OCI-LY7 (cell line): ENCODE measurements around the gene MUSK. TPM values are rescaled to one million over a fixed set of nuclear protein-coding genes. Genes with fewer than 3 reads are reported as not detected.

Experiments used
- BruUV-seq: library from RNA; stranded (reverse); fragments of 400-500 nt; replicated peaks from 2 replicates; lab custom pipeline; 2021; lab: Mats Ljungman, UMichigan
- CTCF ChIA-PET: fragments of 300-600 bp; sonication (Branson Sonifier 250); formaldehyde crosslinking; loops from one replicate; lab custom pipeline; 2022; ENCODE audit warnings: antibody characterized with exemption; ENCODE audit not compliant: unreplicated experiment; lab: Charles Lee
- POLR2A ChIA-PET: fragments of 300-600 bp; sonication (Branson Sonifier 250); formaldehyde crosslinking; loops from one replicate; lab custom pipeline; 2022; ENCODE audit warnings: antibody characterized with exemption; lab: Charles Lee
- DNase-seq: peaks from one replicate; pipeline ENCODE4 v3.0.0-alpha.2; 2015; ENCODE audit warnings: low spot score
- H2AFZ ChIP-seq: fragments of 200-600 bp; sonication (generic), shearing (Covaris generic); 2 replicates; pipeline ENCODE4 v1.6.1; 2014; ENCODE audit warnings: mild to moderate bottlenecking, antibody characterized with exemption, low read length, moderate library complexity
- H3K27ac ChIP-seq: fragments of 200-600 bp; sonication (generic); 2 replicates; pipeline ENCODE4 v1.5.1; 2014; ENCODE audit warnings: mixed run types, low read depth, mild to moderate bottlenecking, moderate library complexity, low read length, inconsistent platforms; ENCODE audit not compliant: poor library complexity, severe bottlenecking
- H3K36me3 ChIP-seq: fragments of 200-600 bp; sonication (generic); 2 replicates; pipeline ENCODE4 v1.6.1; 2014; ENCODE audit warnings: mild to moderate bottlenecking, antibody characterized with exemption, low read length, moderate library complexity, mixed read lengths; ENCODE audit not compliant: insufficient read depth
- H3K4me1 ChIP-seq: fragments of 200-600 bp; sonication (generic); 2 replicates; pipeline ENCODE4 v1.5.1; 2014; ENCODE audit warnings: mild to moderate bottlenecking, low read length; ENCODE audit not compliant: insufficient read depth, poor library complexity, severe bottlenecking
- H3K4me2 ChIP-seq: fragments of 200-600 bp; sonication (generic); 2 replicates; pipeline ENCODE4 v1.6.1; 2014; ENCODE audit warnings: mild to moderate bottlenecking, low read length
- H3K4me3 ChIP-seq: fragments of 200-600 bp; sonication (generic); 2 replicates; pipeline ENCODE4 v1.5.1; 2014; ENCODE audit warnings: mild to moderate bottlenecking, low read depth, low read length; ENCODE audit not compliant: poor library complexity, severe bottlenecking
- H3K79me2 ChIP-seq: fragments of 200-600 bp; sonication (generic); 2 replicates; pipeline ENCODE4 v1.6.1; 2016; ENCODE audit warnings: low read depth, mild to moderate bottlenecking, low read length, moderate library complexity, mixed read lengths; ENCODE audit not compliant: insufficient read depth
- H3K9me2 ChIP-seq: fragments of 200-600 bp; sonication (generic); 2 replicates; pipeline ENCODE4 v1.6.1; 2016; ENCODE audit warnings: mild to moderate bottlenecking, low read length, mixed read lengths; ENCODE audit not compliant: insufficient read depth
- H3K9me3 ChIP-seq: fragments of 200-600 bp; sonication (generic); 2 replicates; pipeline ENCODE4 v1.6.1; 2014; ENCODE audit warnings: mild to moderate bottlenecking, mixed run types, low read length, mixed read lengths
- H4K20me1 ChIP-seq: fragments of 200-600 bp; sonication (generic); 2 replicates; pipeline ENCODE4 v1.6.1; 2014; ENCODE audit warnings: mild to moderate bottlenecking, antibody characterized with exemption, low read length, moderate library complexity, mixed read lengths; ENCODE audit not compliant: insufficient read depth
- EZH2phosphoT487 ChIP-seq: fragments of 200-600 bp; sonication (generic); IDR thresholded peaks from 2 replicates; pipeline ENCODE4 v1.6.1; 2018; ENCODE audit warnings: low read depth, borderline replicate concordance, mild to moderate bottlenecking, mixed run types, antibody characterized with exemption, low read length, moderate library complexity, mixed read lengths
- intact Hi-C: fragments of 100-400 bp; cut with micrococcal nuclease; formaldehyde crosslinking; loops from one replicate; pipeline ENCODE4 v1.10.0; 2022; ENCODE audit not compliant: unreplicated experiment
- small RNA-seq: library from RNA; depleted of rRNA; stranded (forward); fragments of <200 nt; gene quantifications from one replicate; pipeline ENCODE3, GENCODE V24; 2014
- total RNA-seq, 2 experiments: library from RNA; depleted of rRNA in 1 of 2; stranded (reverse); fragments of >200 nt in 1 of 2; shearing (Covaris generic) in 1 of 2; gene quantifications; 2 replicates each; pipeline ENCODE4 v1.2.3, GENCODE V29; 2014 to 2022
- TF ChIP-seq, protein P1 (sequence below): fragments of 200-600 bp; sonication (generic); conservative IDR thresholded peaks from 2 replicates; pipeline ENCODE4 v1.5.1; 2014; ENCODE audit warnings: mild to moderate bottlenecking, antibody characterized with exemption, low read length, moderate library complexity, mixed read lengths

The MUSK gene
- total RNA-seq, 2 experiments from 2014 or later, result not detected

DNA sequence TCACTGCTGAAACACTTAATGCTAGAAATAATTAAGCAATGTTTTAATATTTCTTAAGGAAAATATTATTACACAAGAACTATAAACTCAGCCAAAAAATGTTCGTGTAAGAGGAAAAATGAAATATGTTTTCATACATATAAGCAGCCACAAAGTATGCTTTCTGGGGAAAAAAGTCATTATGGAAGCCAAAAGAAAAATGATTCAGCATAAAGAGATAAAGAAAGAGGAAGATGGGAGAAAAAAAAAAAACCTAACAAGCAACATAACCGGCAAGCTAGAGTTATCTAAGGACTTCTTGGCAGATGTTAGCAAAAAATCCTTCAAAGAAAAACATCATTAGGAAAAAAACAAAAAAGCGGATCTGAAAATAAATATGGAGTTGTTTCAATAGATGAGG lies 179.1 kb downstream of the MUSK start:
- no peak for DNase-seq
- no peak overlapping the region for H2AFZ ChIP-seq

DNA sequence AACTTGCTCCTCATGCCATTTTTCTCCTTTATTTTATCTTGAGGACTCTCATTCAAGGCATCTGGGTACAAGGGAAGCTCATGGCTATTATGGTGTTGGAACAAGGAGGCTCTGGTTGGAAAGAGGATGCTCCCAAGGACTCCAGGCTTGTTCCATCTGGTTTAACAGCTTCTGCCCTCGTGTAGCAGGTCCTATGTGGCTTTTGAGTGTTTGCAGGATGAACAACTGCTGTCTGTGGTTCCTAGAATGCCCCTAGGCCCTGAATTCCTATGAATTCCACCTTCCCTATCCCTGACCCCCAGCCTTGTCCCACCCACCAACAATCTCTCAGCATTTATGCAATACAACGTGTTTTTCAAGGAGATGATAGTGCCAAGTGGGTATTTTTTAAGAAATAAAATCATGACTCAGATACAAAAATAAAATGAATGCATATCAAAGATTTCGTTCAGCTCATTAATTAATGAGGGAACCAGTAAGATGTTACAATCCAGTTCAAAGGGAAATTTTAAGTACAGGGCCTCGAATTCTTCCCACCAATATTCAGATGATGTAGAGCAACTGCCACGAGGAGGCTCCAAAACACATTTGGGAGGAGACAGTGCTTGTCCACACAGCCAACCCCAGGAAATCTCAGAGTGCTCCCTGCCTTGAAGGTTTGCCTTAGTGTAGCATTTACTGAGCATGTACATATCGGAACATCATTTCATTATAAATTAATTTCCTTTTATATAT lies 182.0 kb downstream of the MUSK start:
- CTCF ChIA-PET, result no interaction called here
- no peak for TF ChIP-seq EZH2phosphoT487
- TF ChIP-seq, protein P1, sequence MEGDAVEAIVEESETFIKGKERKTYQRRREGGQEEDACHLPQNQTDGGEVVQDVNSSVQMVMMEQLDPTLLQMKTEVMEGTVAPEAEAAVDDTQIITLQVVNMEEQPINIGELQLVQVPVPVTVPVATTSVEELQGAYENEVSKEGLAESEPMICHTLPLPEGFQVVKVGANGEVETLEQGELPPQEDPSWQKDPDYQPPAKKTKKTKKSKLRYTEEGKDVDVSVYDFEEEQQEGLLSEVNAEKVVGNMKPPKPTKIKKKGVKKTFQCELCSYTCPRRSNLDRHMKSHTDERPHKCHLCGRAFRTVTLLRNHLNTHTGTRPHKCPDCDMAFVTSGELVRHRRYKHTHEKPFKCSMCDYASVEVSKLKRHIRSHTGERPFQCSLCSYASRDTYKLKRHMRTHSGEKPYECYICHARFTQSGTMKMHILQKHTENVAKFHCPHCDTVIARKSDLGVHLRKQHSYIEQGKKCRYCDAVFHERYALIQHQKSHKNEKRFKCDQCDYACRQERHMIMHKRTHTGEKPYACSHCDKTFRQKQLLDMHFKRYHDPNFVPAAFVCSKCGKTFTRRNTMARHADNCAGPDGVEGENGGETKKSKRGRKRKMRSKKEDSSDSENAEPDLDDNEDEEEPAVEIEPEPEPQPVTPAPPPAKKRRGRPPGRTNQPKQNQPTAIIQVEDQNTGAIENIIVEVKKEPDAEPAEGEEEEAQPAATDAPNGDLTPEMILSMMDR, result no peak

More for the DNA sequence above, 179.1 kb downstream of the MUSK start:
- Histone ChIP-seq H3K27ac (no peak overlapping the region), H3K36me3 (no peaks in the 10 kb centered on the region), H4K20me1 (no peaks in the 10 kb centered on the region), H3K4me3 (no peak overlapping the region), H3K9me3 (no peaks in the 10 kb centered on the region), H3K9me2 (no peaks in the 10 kb centered on the region), H3K79me2 (no peaks in the 10 kb centered on the region), H3K4me2 (no peak overlapping the region), H3K4me1 (no peaks in the 10 kb centered on the region)
- no TSS peak for BruUV-seq
- ChIA-PET CTCF (no interaction called here), POLR2A (no interaction called here)
- TF ChIP-seq EZH2phosphoT487, result no peak
- TF ChIP-seq, protein P1, result no peak
- intact Hi-C loops, result no loop called here

More for the DNA sequence above, 182.0 kb downstream of the MUSK start:
- H3K9me3 ChIP-seq, result no peaks in the 10 kb centered on the region
- intact Hi-C loops, result no loop called here
- POLR2A ChIA-PET, result interaction anchor here (0.5 kb wide), 1 partner anchor 474 kb away, joined by 3 read pairs; no protein-coding TSS in a partner anchor
- no peak for DNase-seq
- no peak overlapping the region for H3K4me2 ChIP-seq
- no peaks in the 10 kb centered on the region for H3K79me2 ChIP-seq
- H4K20me1 ChIP-seq, result no peaks in the 10 kb centered on the region
- no peaks in the 10 kb centered on the region for H3K9me2 ChIP-seq
- H3K4me3 ChIP-seq, result no peak overlapping the region
- no peak overlapping the region for H2AFZ ChIP-seq
- no TSS peak for BruUV-seq
- no peaks in the 10 kb centered on the region for H3K36me3 ChIP-seq
- no peak overlapping the region for H3K27ac ChIP-seq
- no peaks in the 10 kb centered on the region for H3K4me1 ChIP-seq

Small RNA genes lying within 50 kb of the gene (small RNA-seq; reads per million reads assigned to genes)
- not detected for gene AL513328.1

Other genes starting within 250 kb of the MUSK start
- not detected in 2 replicates for gene SVEP1, start 89.0 kb upstream of the MUSK start, total RNA-seq (2014; rRNA removed; shearing (Covaris generic))
- gene SVEP1, start 89.0 kb upstream of the MUSK start, total RNA-seq (2022), result not detected in 2 replicates